CD14-positive monocyte (primary cell): Measurements from ENCODE around the gene IFT20. TPM values are rescaled to one million over a fixed set of nuclear protein-coding genes. Genes with fewer than 3 reads are reported as not detected.

Source experiments
- DNase-seq, 3 donors: peaks; one replicate each; pipeline ENCODE4 v3.0.0-alpha.2; 2011 to 2022
- H2AFZ ChIP-seq: 2 replicates; pipeline ENCODE4 v1.6.0; 2012; ENCODE audit warnings: mild to moderate bottlenecking, low read depth, low read length, inconsistent platforms; ENCODE audit not compliant: insufficient read depth, poor library complexity, severe bottlenecking
- H3K27ac ChIP-seq, 2 donors: 1 replicate in 1 of 2; 2 replicates in 1 of 2; pipeline ENCODE4 v1.5.1; 2012 to 2013; ENCODE audit warnings: low read length in 2 of 2, control low read depth in 1 of 2, inconsistent platforms in 1 of 2, low read depth in 1 of 2, mild to moderate bottlenecking in 1 of 2
- H3K27me3 ChIP-seq, 2 donors: one replicate each; pipeline versions ENCODE4 v1.6.0 to v1.6.1; 2011 to 2013; ENCODE audit warnings: low read length in 2 of 2; ENCODE audit not compliant: control insufficient read depth in 2 of 2, insufficient read depth in 2 of 2
- H3K36me3 ChIP-seq, 2 donors: replicated peaks in 1 of 2; 1 replicate in 1 of 2; 2 replicates in 1 of 2; pipeline versions ENCODE4 v1.5.1 to v1.6.1; 2012 to 2013; ENCODE audit warnings: low read length in 2 of 2, control low read depth in 1 of 2, inconsistent platforms in 1 of 2, mild to moderate bottlenecking in 1 of 2; ENCODE audit not compliant: insufficient read depth in 2 of 2, control insufficient read depth in 1 of 2
- H3K4me1 ChIP-seq, 2 donors: 1 replicate in 1 of 2; 2 replicates in 1 of 2; pipeline versions ENCODE4 v1.5.1 to v1.6.1; 2012 to 2013; ENCODE audit warnings: low read length in 2 of 2, control low read depth in 1 of 2, inconsistent platforms in 1 of 2, mild to moderate bottlenecking in 1 of 2, moderate library complexity in 1 of 2; ENCODE audit not compliant: insufficient read depth in 2 of 2, control insufficient read depth in 1 of 2
- H3K4me2 ChIP-seq: replicated peaks from 2 replicates; pipeline ENCODE3; 2012; ENCODE audit warnings: low read length, moderate library complexity, mild to moderate bottlenecking; ENCODE audit not compliant: poor library complexity, severe bottlenecking; ENCODE audit errors: extremely low read depth
- H3K4me3 ChIP-seq, 3 experiments: fragments of 200-600 bp in 1 of 3; sonication (generic) in 1 of 3; replicated peaks in 1 of 3; 1 replicate in 2 of 3; 2 replicates in 1 of 3; pipeline ENCODE4 v1.5.1; 2011 to 2013; ENCODE audit warnings: low read length in 3 of 3, mild to moderate bottlenecking in 3 of 3, control low read depth in 2 of 3, low read depth in 2 of 3, inconsistent platforms in 1 of 3, moderate library complexity in 1 of 3
- H3K79me2 ChIP-seq: 2 replicates; pipeline ENCODE4 v1.6.0; 2012; ENCODE audit warnings: mild to moderate bottlenecking, control low read depth, inconsistent platforms, low read length, moderate library complexity; ENCODE audit not compliant: insufficient read depth
- H3K9ac ChIP-seq: 2 replicates; pipeline ENCODE4 v1.6.0; 2017; ENCODE audit warnings: low read length, mild to moderate bottlenecking; ENCODE audit not compliant: insufficient read depth, poor library complexity, severe bottlenecking
- H3K9me3 ChIP-seq, 2 donors: replicated peaks in 1 of 2; 1 replicate in 1 of 2; 2 replicates in 1 of 2; pipeline versions ENCODE4 v1.5.1 to v1.6.1; 2012 to 2013; ENCODE audit warnings: low read length in 2 of 2, control low read depth in 1 of 2; ENCODE audit not compliant: control insufficient read depth in 1 of 2, insufficient read depth in 1 of 2
- H4K20me1 ChIP-seq: 2 replicates; pipeline ENCODE4 v1.6.0; 2012; ENCODE audit warnings: mild to moderate bottlenecking, low read length, control low read depth, moderate library complexity; ENCODE audit not compliant: insufficient read depth
- H3K27ac Mint-ChIP-seq, 7 donors: one replicate each; pipeline ENCODE4 v1.8.0; 2020; ENCODE audit warnings: mild to moderate bottlenecking in 7 of 7, mixed read lengths in 7 of 7, moderate library complexity in 6 of 7, inconsistent platforms in 2 of 7
- H3K27me3 Mint-ChIP-seq, 3 donors: one replicate each; pipeline ENCODE4 v1.8.0; 2021 to 2022; ENCODE audit warnings: low read depth in 3 of 3, mild to moderate bottlenecking in 3 of 3, mixed read lengths in 3 of 3, moderate library complexity in 3 of 3, inconsistent platforms in 1 of 3
- H3K36me3 Mint-ChIP-seq, 2 donors: one replicate each; pipeline ENCODE4 v1.8.0; 2020; ENCODE audit warnings: mixed read lengths in 2 of 2, inconsistent platforms in 1 of 2, mild to moderate bottlenecking in 1 of 2
- H3K4me1 Mint-ChIP-seq: one replicate; pipeline ENCODE4 v1.8.0; 2020; ENCODE audit warnings: mild to moderate bottlenecking, mixed read lengths
- H3K4me3 Mint-ChIP-seq, 2 donors: one replicate each; pipeline ENCODE4 v1.8.0; 2020; ENCODE audit warnings: mild to moderate bottlenecking in 2 of 2, mixed read lengths in 2 of 2, moderate library complexity in 1 of 2
- H3K9me3 Mint-ChIP-seq, 7 donors: one replicate each; pipeline ENCODE4 v1.8.0; 2020 to 2022; ENCODE audit warnings: mixed read lengths in 7 of 7, mild to moderate bottlenecking in 6 of 7, moderate library complexity in 6 of 7, inconsistent platforms in 2 of 7
- CTCF ChIP-seq: fragments of 200-600 bp; IDR thresholded peaks from one replicate; pipeline ENCODE4 v1.8.0; 2022; ENCODE audit warnings: antibody characterized with exemption, mild to moderate bottlenecking
- WGBS: methylation state at CpG from one replicate; pipeline ENCODE4 v1.1.5; 2013; ENCODE audit warnings: missing lambda C conversion rate; ENCODE audit not compliant: insufficient coverage; 5-methylcytosine and 5-hydroxymethylcytosine counted together
- intact Hi-C, 2 donors: fragments of 100-400 bp; cut with micrococcal nuclease; formaldehyde crosslinking; loops; one replicate each; pipeline versions ENCODE4 v1.15.0 to v1.15.1; 2023
- polyA plus RNA-seq, 3 donors: library from polyadenylated mRNA; depleted of rRNA in 1 of 3; unstranded in 2 of 3; stranded (reverse) in 1 of 3; fragments of 300-500 nt in 2 of 3; fragments of >200 nt in 1 of 3; fragmentation: Illumina TruSeq in 2 of 3; gene quantifications; 1 replicate in 2 of 3; 2 replicates in 1 of 3; pipeline ENCODE4 v1.2.3, GENCODE V29; 2012 to 2021

Gene IFT20
- polyA plus RNA-seq, 3 donors: 61.1 to 79.1 (median 75.4) TPM

DNA sequence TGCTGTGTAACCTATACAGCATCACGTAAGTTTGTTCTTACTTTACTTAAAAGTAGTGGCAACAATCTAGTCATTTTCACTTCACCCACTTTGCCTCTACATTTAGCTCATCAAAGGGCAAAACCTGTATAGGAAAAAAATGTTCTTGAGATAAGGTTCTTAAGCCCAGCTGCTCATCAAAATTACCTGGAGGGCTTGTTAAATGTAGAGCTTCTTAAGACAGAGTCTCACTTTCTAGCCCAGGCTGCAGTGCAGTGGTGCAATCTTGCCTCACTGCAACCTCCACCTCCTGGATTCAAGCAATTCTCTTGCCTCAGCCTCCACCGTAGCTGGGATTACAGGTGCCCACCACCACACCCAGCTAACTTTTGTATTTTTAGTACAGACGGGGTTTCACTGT, 54.4 kb downstream of the IFT20 start:
- Mint-ChIP-seq H3K27ac (no peak overlapping the region), H3K9me3 (no peaks in the 10 kb centered on the region), H3K27me3 (peaks cover 22 to 59% (median 28%) of the 10 kb centered on the region in 3 donors), H3K36me3 (no peaks in the 10 kb centered on the region), H3K4me1 (peaks cover 10% of the 10 kb centered on the region), H3K4me3 (no peak overlapping the region)
- H3K4me3 ChIP-seq: no peak overlapping the region
- peaks cover 4 to 16% of the 10 kb centered on the region in 2 donors for H3K27me3 ChIP-seq
- no peak overlapping the region for H2AFZ ChIP-seq
- intact Hi-C loops: no loop called here
- WGBS: 100% methylated on average over 2 of the region's 3 CpGs
- no peaks in the 10 kb centered on the region for H3K79me2 ChIP-seq
- no peak overlapping the region for H3K27ac ChIP-seq
- no peak overlapping the region for H3K9ac ChIP-seq
- H4K20me1 ChIP-seq: no peaks in the 10 kb centered on the region
- H3K9me3 ChIP-seq: no peaks in the 10 kb centered on the region
- TF ChIP-seq CTCF: no peak
- H3K36me3 ChIP-seq: no peaks in the 10 kb centered on the region
- H3K4me2 ChIP-seq: no peak overlapping the region
- DNase-seq: no peak
- peaks cover 0 to 9% of the 10 kb centered on the region in 2 donors for H3K4me1 ChIP-seq

- no peaks in the 10 kb centered on the region for H3K79me2 ChIP-seq
- peaks cover 10% of the 10 kb centered on the region for H3K4me1 Mint-ChIP-seq
- H3K27me3 Mint-ChIP-seq: peaks cover 26 to 66% (median 33%) of the 10 kb centered on the region in 3 donors
- no peaks in the 10 kb centered on the region for H4K20me1 ChIP-seq
- no peak overlapping the region for H3K27ac ChIP-seq
- WGBS: no CpG with 5 or more reads among the region's 6 CpGs
- H3K27me3 ChIP-seq: peaks cover 6 to 19% of the 10 kb centered on the region in 2 donors
- no peaks in the 10 kb centered on the region for H3K36me3 ChIP-seq
- no peaks in the 10 kb centered on the region for H3K36me3 Mint-ChIP-seq
- H3K4me3 Mint-ChIP-seq: peak overlapping the region in 1 of 2 donors; percentile 48
- DNase-seq: no peak
- peaks cover 0 to 9% of the 10 kb centered on the region in 2 donors for H3K4me1 ChIP-seq
- no peak overlapping the region for H3K9ac ChIP-seq
- no peak overlapping the region for H3K4me2 ChIP-seq
- H3K27ac Mint-ChIP-seq: no peak overlapping the region
- intact Hi-C loops: no loop called here
- H2AFZ ChIP-seq: no peak overlapping the region
- TF ChIP-seq CTCF: no peak
- H3K9me3 ChIP-seq: no peaks in the 10 kb centered on the region
- no peak overlapping the region for H3K4me3 ChIP-seq
- H3K9me3 Mint-ChIP-seq: no peaks in the 10 kb centered on the region
Observed at GRCh38 chr17:28279411-28279810, 55.9 kb downstream of the IFT20 start.

Other genes with a start within 250 kb of the IFT20 start
- gene TMEM97, start 16.3 kb downstream of the IFT20 start, polyA plus RNA-seq: 1 to 10 TPM; 1.3 to 1.5 (median 1.4) TPM
- 1 to 10 TPM; 7.2 to 9.5 (median 9.4) TPM for gene TNFAIP1, start 289 bp upstream of the IFT20 start, polyA plus RNA-seq
- gene POLDIP2, start 22.1 kb upstream of the IFT20 start, polyA plus RNA-seq: 10 to 100 TPM; 31.5 to 76.9 (median 72.4) TPM
- gene SEBOX, start 29.7 kb upstream of the IFT20 start, polyA plus RNA-seq: not detected
- not detected for gene VTN, start 34.8 kb upstream of the IFT20 start, polyA plus RNA-seq
- gene SARM1, start 36.2 kb upstream of the IFT20 start, polyA plus RNA-seq: 1 to 10 TPM in 1 of 3 donors, under 1 TPM in 2; 0.78 to 7.1 (median 0.90) TPM
- 1 to 10 TPM; 1.5 to 6.3 (median 1.7) TPM for gene SLC46A1, start 70.7 kb upstream of the IFT20 start, polyA plus RNA-seq
- gene SLC13A2, start 138.2 kb upstream of the IFT20 start, polyA plus RNA-seq: not detected
- not detected for gene FOXN1, start 170.9 kb upstream of the IFT20 start, polyA plus RNA-seq
- gene UNC119, start 217.2 kb upstream of the IFT20 start, polyA plus RNA-seq: 100 to 1,000 TPM in 1 of 3 donors, 10 to 100 TPM in 2; 77.5 to 189 (median 80.2) TPM
- 10 to 100 TPM; 59.4 to 87.5 (median 84.9) TPM for gene PIGS, start 236.1 kb upstream of the IFT20 start, polyA plus RNA-seq
- 10 to 100 TPM in 1 of 3 donors, 1 to 10 TPM in 2; 7.1 to 10.6 (median 9.8) TPM for gene ALDOC, start 241.4 kb upstream of the IFT20 start, polyA plus RNA-seq